Activated CD4-positive, alpha-beta T cell treated with anti-CD3 and anti-CD28 coated beads for 48 hours (primary cell): Measurements from ENCODE around the gene APBA3.

ENCODE experiments used
- DNase-seq: peaks from one replicate; pipeline ENCODE4 v3.0.0-alpha.2; 2020

The APBA3 gene

DNA sequence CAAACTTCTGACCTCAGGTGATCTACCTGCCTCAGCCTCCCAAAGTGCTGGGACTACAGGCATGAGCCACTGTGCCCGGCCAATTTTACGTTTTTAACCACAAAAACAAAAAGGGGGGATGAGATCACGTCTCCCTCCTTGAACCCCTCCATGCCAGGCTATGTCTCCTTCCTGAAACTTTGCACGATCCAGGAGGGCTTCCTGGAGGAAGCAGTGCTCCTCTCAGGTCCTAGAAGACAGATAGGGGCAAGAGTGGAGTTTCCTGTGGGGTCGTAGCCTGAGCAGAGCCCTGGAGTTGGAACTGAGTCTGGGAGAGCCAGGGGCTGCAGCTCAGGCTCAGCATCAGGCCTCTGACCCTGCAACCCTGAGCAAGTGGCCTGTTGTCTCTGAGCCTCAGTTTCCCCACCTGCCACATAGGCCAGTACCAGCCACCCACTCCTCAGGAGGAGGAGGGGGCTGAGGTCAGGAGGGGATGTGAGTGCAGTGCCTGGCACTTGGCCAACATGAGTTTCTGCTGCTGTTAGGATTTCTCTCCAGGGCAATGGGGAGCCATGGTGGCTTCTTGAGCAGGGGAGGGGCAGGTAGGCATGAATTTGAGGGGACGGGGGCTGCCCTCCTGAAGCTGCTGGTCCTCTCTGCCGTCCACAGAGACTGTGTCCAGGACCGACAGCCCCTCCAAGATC is 16.0 kb downstream of the APBA3 start:
- no peak for DNase-seq

DNA sequence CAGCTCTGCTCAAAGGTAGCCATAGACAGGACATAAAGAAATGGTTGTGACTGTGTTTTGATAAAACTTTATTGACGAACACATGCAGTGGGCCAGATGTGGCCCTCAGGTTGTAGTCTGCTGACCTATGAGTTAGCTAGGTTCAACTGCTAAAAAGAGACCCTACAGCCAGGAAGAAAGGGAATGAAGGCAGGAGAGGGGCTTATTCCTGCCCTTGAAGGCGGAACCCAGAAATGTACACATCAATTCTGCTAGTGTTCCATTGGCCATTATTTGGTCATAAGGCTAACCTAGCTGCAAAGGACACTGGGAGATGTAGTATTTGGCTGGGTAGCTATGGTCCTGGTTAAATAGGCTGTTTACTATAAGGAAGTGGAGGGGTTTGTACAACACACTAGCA is 18.0 kb downstream of the APBA3 start:
- no peak for DNase-seq

DNA sequence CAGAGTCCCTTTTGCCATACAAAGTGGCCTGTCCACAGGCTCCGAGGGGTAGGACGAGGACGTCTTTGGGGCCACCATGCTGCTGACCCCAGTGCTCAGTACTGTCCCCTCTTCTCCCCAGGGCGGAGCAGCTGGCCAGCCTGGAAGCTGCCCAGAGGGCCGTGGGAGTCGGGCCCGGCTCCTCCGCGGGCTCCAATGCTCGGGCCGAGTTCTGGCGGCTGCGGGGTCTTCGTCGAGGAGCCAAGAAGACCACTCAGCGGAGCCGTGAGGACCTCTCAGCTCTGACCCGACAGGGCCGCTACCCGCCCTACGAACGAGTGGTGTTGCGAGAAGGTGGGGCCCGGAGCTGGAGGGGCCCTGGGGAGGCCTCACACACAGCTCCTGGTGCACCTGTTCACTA is 21.1 kb downstream of the APBA3 start:
- no peak for DNase-seq

GRCh38 chr19:3738477-3739220 is 22.8 kb downstream of the APBA3 start:
- no peak for DNase-seq

GRCh38 chr19:3737487-3738205 is 23.8 kb downstream of the APBA3 start:
- DNase-seq = no peak

- no peak for DNase-seq
These were observed 25.3 kb downstream of the APBA3 start for GRCh38 chr19:3736106-3736724.

DNA sequence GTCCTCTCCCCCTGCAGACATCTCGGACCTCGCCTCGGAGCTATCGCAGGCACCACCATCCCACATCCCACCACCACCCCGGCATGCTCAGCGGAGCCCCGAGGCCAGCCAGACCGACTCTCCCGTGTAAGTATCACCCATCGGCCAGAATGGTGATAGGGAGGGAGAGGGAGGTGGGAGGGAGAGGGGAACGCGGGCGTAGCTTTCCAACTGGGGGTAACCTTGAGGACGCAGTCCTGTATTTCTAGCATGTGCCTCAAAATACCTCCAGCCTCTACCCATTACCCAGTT is 27.2 kb downstream of the APBA3 start:
- DNase-seq = no peak

GRCh38 chr19:3733549-3734309 is 27.8 kb downstream of the APBA3 start:
- DNase-seq = no peak

- DNase-seq = no peak
These were observed 29.4 kb downstream of the APBA3 start for GRCh38 chr19:3732108-3732507.

DNA sequence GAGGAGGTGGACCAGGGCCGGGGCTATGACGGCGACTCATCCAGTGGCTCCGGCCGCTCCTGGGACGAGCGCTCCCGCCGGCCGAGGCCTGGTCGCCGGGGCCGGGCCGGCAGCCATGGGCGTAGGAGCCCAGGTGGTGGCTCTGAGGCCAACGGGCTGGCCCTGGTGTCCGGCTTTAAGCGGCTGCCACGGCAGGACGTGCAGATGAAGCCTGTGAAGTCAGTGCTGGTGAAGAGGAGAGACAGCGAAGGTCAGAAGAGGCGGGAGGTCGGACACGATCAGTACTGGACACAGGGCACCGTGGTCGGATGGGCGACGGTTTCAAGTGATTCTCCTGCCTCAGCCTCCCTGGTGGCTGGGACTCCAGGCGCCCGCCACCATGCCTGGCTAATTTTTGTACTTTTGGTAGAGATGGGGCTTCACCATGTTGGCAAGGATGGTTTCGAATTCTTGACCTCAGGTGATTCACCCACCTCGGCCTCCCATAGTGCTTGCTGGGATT is 31.0 kb downstream of the APBA3 start:
- DNase-seq = no peak

DNA sequence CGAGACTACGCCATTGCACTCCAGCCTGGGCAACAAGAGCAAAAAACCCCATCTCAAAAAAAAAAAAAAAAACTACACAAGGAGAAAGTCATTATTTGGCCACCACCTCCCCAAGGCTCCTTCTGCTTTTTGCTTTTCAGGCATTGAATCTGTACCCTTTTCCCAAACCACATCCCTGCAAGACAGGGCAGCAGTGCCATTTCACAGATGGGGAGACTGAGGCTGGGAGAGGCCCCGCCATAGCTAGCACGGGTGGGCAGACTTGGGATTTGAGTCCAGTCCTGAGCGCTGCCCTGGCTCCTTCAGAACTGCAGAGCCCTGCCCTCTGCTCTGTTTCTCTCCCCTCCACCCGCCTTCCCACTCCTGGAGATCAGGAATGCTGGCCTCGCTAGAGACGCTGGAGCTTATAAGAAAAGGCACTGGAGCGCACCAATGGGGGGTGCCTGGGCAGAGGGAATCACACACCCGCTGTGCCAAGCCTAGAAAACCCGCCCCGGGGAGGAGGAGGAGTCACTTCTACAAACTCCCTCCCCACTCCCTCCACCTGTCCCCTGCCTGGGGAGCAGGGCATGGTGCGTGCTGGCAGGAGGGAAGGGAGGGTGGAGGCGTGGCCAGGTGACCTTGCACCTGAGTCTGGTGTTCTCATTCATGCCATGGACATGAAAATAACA is 35.7 kb downstream of the APBA3 start:
- DNase-seq = no peak

- DNase-seq = no peak
These were observed 36.4 kb downstream of the APBA3 start for GRCh38 chr19:3725121-3725520.

GRCh38 chr19:3723883-3724282 is 37.6 kb downstream of the APBA3 start:
- no peak for DNase-seq

DNA sequence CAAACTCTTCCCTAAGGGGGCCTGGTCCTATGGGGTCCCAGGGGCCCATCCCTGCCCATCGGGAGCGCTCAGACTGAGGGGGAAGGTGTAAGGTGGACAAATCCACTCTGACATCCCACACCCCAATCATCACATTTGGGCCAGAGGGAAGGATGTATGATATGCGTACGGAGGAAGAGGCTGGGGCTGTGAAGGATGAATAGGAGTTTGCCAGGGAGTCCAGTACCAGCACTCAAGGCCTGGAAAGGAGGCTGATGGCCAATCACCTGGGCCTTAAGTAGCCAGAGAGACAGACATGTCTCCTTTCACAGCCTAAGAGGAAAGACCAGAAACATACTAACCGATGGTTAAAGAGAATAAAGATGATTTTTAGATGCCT is 38.4 kb downstream of the APBA3 start:
- no peak for DNase-seq

- DNase-seq = no peak
These were observed 38.9 kb downstream of the APBA3 start for GRCh38 chr19:3722443-3723109.

GRCh38 chr19:3721887-3722442 is 39.5 kb downstream of the APBA3 start:
- DNase-seq = no peak

- peak; percentile 94 for DNase-seq
These were observed 40.2 kb downstream of the APBA3 start for GRCh38 chr19:3721131-3721886.

- DNase-seq = no peak
These were observed 41.1 kb downstream of the APBA3 start for GRCh38 chr19:3720349-3720917.

DNA sequence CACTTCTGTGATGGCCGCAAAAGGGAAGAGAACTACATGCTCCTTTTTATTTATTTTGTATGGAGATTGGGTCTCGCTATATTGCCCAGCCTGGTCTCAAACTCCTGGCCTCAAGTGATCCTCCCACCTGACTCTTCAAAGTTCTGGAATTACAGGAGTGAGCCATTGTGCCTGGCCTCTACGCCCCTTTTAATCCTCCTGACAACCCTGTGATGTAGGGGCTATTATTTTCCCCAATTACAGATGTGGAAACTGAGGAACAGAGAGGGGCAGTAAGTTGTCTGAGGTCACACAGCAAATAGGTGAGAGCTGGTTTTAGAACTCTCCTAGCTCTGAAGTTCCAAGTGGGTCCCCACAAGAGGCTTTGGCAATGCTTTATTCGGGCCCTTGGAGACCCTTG is 41.6 kb downstream of the APBA3 start:
- no peak for DNase-seq

GRCh38 chr19:3716147-3716668 is 45.3 kb downstream of the APBA3 start:
- no peak for DNase-seq
